Endothelial cell of umbilical vein (primary cell): ENCODE results near the gene SCAMP1. TPM values are rescaled to one million over a fixed set of nuclear protein-coding genes. Genes with fewer than 3 reads are reported as not detected.

Experiments
- BruUV-seq: library from RNA; stranded (reverse); fragments of 400-500 nt; replicated peaks from 2 replicates; lab custom pipeline; 2021; lab: Mats Ljungman, UMichigan
- CTCF ChIA-PET: fragments of 300-600, 350-600 bp; sonication (Branson Sonifier 250); formaldehyde crosslinking; loops from one replicate; lab custom pipeline; 2021; ENCODE audit warnings: antibody characterized with exemption, inconsistent platforms; lab: Charles Lee
- POLR2A ChIA-PET: fragments of 300-600, 350-600 bp; sonication (Branson Sonifier 250); formaldehyde crosslinking; loops from one replicate; lab custom pipeline; 2021; ENCODE audit warnings: antibody characterized with exemption, inconsistent platforms; lab: Charles Lee
- DNase-seq: peaks from one replicate; pipeline ENCODE4 v3.0.0-alpha.2; 2011; ENCODE audit warnings: low read depth, low spot score
- FAIRE-seq: peaks from 2 replicates; lab custom pipeline; 2011; peaks lifted over from hg19 to GRCh38; lab: Jason Lieb, UNC
- H2AFZ ChIP-seq: 2 replicates; pipeline ENCODE4 v1.6.0; 2012; ENCODE audit warnings: low read depth, low read length, control low read depth, inconsistent platforms
- H3K27ac ChIP-seq: 2 replicates; pipeline ENCODE4 v1.5.1; 2011; ENCODE audit warnings: low read depth, mild to moderate bottlenecking, control low read depth, low read length, moderate library complexity; ENCODE audit not compliant: insufficient read depth
- H3K27me3 ChIP-seq, 2 experiments: 2 replicates each; pipeline versions ENCODE4 v1.6.0 to v1.6.1; 2011; ENCODE audit warnings: low read length in 2 of 2, mixed read lengths in 1 of 2; ENCODE audit not compliant: control insufficient read depth in 2 of 2, insufficient read depth in 2 of 2
- H3K36me3 ChIP-seq, 2 experiments: 2 replicates in 1 of 2; 3 replicates in 1 of 2; pipeline ENCODE4 v1.5.1; 2011; ENCODE audit warnings: low read length in 2 of 2, mild to moderate bottlenecking in 1 of 2, moderate library complexity in 1 of 2; ENCODE audit not compliant: control insufficient read depth in 2 of 2, insufficient read depth in 2 of 2; ENCODE audit errors: extremely low read depth in 1 of 2
- H3K4me1 ChIP-seq: 3 replicates; pipeline ENCODE4 v1.5.1; 2011; ENCODE audit warnings: mild to moderate bottlenecking, low read length; ENCODE audit not compliant: control insufficient read depth, insufficient read depth; ENCODE audit errors: extremely low read depth
- H3K4me2 ChIP-seq: 2 replicates; pipeline ENCODE4 v1.6.1; 2011; ENCODE audit warnings: low read length, control low read depth, mixed read lengths; ENCODE audit not compliant: insufficient read depth
- H3K4me3 ChIP-seq, 3 experiments: fragments of 200-600 bp in 1 of 3; sonication (generic), shearing (Covaris generic) in 1 of 3; replicated peaks in 1 of 3; 2 replicates each; pipeline ENCODE4 v1.5.1; 2011 to 2016; ENCODE audit warnings: control low read depth in 3 of 3, low read length in 3 of 3, mild to moderate bottlenecking in 2 of 3, inconsistent platforms in 1 of 3, low read depth in 1 of 3, moderate library complexity in 1 of 3; ENCODE audit not compliant: insufficient read depth in 1 of 3
- H3K79me2 ChIP-seq: 2 replicates; pipeline ENCODE4 v1.6.0; 2012; ENCODE audit warnings: low read length, inconsistent platforms; ENCODE audit not compliant: control insufficient read depth, insufficient read depth
- H3K9ac ChIP-seq: replicated peaks from 2 replicates; pipeline ENCODE3; 2011; ENCODE audit warnings: low read length, control low read depth; ENCODE audit not compliant: insufficient read depth; ENCODE audit errors: extremely low read depth
- H3K9me1 ChIP-seq: replicated peaks from 3 replicates; pipeline ENCODE4 v1.6.0; 2011; ENCODE audit warnings: mild to moderate bottlenecking, low read length; ENCODE audit not compliant: control insufficient read depth, insufficient read depth; ENCODE audit errors: extremely low read depth
- H3K9me3 ChIP-seq: replicated peaks from 2 replicates; pipeline ENCODE4 v1.5.1; 2012; ENCODE audit warnings: low read length, inconsistent platforms; ENCODE audit not compliant: control insufficient read depth, insufficient read depth
- H4K20me1 ChIP-seq: replicated peaks from 2 replicates; pipeline ENCODE3; 2011; ENCODE audit warnings: mild to moderate bottlenecking, low read length; ENCODE audit not compliant: control insufficient read depth, insufficient read depth; ENCODE audit errors: extremely low read depth
- CTCF ChIP-seq, 2 donors: IDR thresholded peaks; 1 replicate in 1 of 2; 2 replicates in 1 of 2; pipeline ENCODE4 v1.5.1; 2011; ENCODE audit warnings: low read length in 2 of 2, mild to moderate bottlenecking in 2 of 2, moderate library complexity in 2 of 2, control low read depth in 1 of 2, inconsistent platforms in 1 of 2, low read depth in 1 of 2; ENCODE audit not compliant: insufficient read depth in 1 of 2; ENCODE audit errors: extremely low read depth in 1 of 2
- FOS ChIP-seq: IDR thresholded peaks from 2 replicates; pipeline ENCODE4 v1.6.1; 2011; ENCODE audit warnings: mild to moderate bottlenecking, low read length, moderate library complexity, borderline replicate concordance; ENCODE audit not compliant: insufficient read depth
- GATA2 ChIP-seq: IDR thresholded peaks from 2 replicates; pipeline ENCODE4 v1.7.0; 2011; ENCODE audit warnings: low read depth, mild to moderate bottlenecking, moderate library complexity, mixed read lengths, low read length; ENCODE audit not compliant: insufficient read length, insufficient read depth
- MAX ChIP-seq: IDR thresholded peaks from 2 replicates; pipeline ENCODE4 v1.6.1; 2011; ENCODE audit not compliant: insufficient read depth, insufficient read length
- POLR2AphosphoS5 ChIP-seq: IDR thresholded peaks from 2 replicates; pipeline ENCODE4 v1.6.1; 2012; ENCODE audit warnings: low read depth, mild to moderate bottlenecking, control low read depth, low read length, moderate library complexity; ENCODE audit not compliant: insufficient read depth
- dilution Hi-C: fragments of 300-500 bp; cut with MboI; formaldehyde crosslinking; loops from one replicate; pipeline ENCODE4 v1.15.0; 2019; ENCODE audit warnings: low sequenced_read_pairs; ENCODE audit not compliant: extremely low pct_ligation_motif_present
- intact Hi-C: fragments of 100-400 bp; cut with micrococcal nuclease; formaldehyde crosslinking; loops from one replicate; pipeline ENCODE4 v1.10.0; 2022
- polyA plus RNA-seq, 4 experiments: library from polyadenylated mRNA; depleted of rRNA in 3 of 4; stranded (reverse) in 3 of 4; unstranded in 1 of 4; fragments of >200 nt; gene quantifications; 2 replicates each; pipeline versions ENCODE4 v1.2.1 to v1.2.3, GENCODE V29; 2011 to 2012; ENCODE audit warnings: missing spikeins in 1 of 4
- total RNA-seq: library from RNA; stranded (reverse); gene quantifications from 2 replicates; pipeline ENCODE4 v1.2.3, GENCODE V29; 2021

SCAMP1 gene
- total and polyA plus RNA-seq, 2 donors (not counting 3 experiments of a cell fraction or from before 2014, with no cell fraction given), result 13.7 to 29.0 TPM

DNA sequence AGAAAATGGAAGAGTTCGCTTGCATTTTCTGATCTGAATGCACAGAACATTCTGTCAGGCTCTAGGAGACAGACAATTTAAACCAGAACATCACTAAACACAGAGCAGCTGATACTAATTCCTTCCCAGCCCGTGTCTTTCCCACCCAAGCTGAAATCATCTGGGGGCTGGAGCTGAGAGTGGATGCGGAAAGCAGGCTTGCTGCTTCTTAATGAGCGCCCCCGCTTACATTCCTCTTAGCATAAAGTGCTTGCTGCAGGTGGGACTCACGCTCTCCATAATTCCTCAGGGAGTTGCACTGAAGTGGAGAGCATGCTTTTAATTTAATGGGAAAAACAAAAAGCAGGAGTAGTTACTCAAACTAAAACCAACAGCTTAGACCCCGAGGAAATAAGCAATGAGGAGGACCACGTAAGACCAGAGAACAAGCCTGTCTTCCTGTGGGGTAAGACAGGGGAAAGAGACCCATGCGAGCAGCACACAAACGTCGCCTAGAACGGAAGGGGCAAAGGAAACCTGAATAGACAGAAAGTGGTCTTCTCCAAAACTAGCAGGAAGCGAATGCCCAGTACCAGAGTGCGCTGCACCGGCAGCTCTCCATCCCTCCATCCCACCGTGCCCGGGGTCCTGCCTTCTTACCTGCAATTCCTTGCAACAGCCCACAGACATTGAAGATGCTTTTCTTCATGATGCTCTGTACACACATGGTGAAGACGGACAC, 148.9 kb downstream of the SCAMP1 start:
- no peaks in the 10 kb centered on the region for H4K20me1 ChIP-seq
- H3K79me2 ChIP-seq, result no peaks in the 10 kb centered on the region
- no peaks in the 10 kb centered on the region for H3K9me3 ChIP-seq
- no peak for TF ChIP-seq CTCF (IDR thresholded peaks at IDR 0.05; ENCODE audit: extremely low read depth in 1 of 2, insufficient read depth in 1 of 2, low read depth in 1 of 2, low read length in 2 of 2)
- no peaks in the 10 kb centered on the region for H3K9me1 ChIP-seq
- no peak overlapping the region for H3K27ac ChIP-seq
- peaks cover 0 to 4% of the 10 kb centered on the region in 2 experiments for H3K36me3 ChIP-seq
- dilution Hi-C loops, result no loop called here
- H3K4me2 ChIP-seq, result no peak overlapping the region
- H3K27me3 ChIP-seq, result no peaks in the 10 kb centered on the region
- no peak overlapping the region for H3K9ac ChIP-seq
- BruUV-seq, result no TSS peak
- FAIRE-seq (no peak), DNase-seq (no peak)
- intact Hi-C loops, result no loop called here
- CTCF ChIA-PET, result interaction anchor here (1.4 to 6.4 kb wide), 5 partner anchors 13 to 36 kb away, joined by 4 to 26 read pairs (median 9); no protein-coding TSS in a partner anchor
- no peak overlapping the region for H2AFZ ChIP-seq
- no peak overlapping the region for H3K4me3 ChIP-seq
- peaks cover 21% of the 10 kb centered on the region for H3K4me1 ChIP-seq
- POLR2A ChIA-PET, result no interaction called here

- dilution Hi-C loops, result no loop called here
- DNase-seq (peak; percentile 60), FAIRE-seq (peak; percentile 78)
- H3K9me1 ChIP-seq, result no peaks in the 10 kb centered on the region
- POLR2A ChIA-PET, result no interaction called here
- TF ChIP-seq GATA2 (no peak), CTCF (IDR thresholded peaks at IDR 0.05; ENCODE audit: extremely low read depth in 1 of 2, insufficient read depth in 1 of 2, low read depth in 1 of 2, low read length in 2 of 2) (peak in 1 of 2 donors; percentile 13), FOS (no peak), MAX (no peak), POLR2AphosphoS5 (no peak)
- H3K9me3 ChIP-seq, result no peaks in the 10 kb centered on the region
- H3K4me1 ChIP-seq, result peaks cover 14% of the 10 kb centered on the region
- H3K4me2 ChIP-seq, result peak overlapping the region; percentile 45
- H4K20me1 ChIP-seq, result no peaks in the 10 kb centered on the region
- H2AFZ ChIP-seq, result peak overlapping the region; percentile 14
- H3K9ac ChIP-seq, result peak overlapping the region; percentile 29
- CTCF ChIA-PET, result interaction anchor here (1.0 to 6.4 kb wide), 7 partner anchors 10 to 124 kb away, joined by 3 to 26 read pairs (median 7); no protein-coding TSS in a partner anchor
- intact Hi-C loops, result no loop called here
- H3K27ac ChIP-seq, result no peak overlapping the region
- peaks cover 0 to 4% of the 10 kb centered on the region in 2 experiments for H3K36me3 ChIP-seq
- H3K4me3 ChIP-seq, result peak overlapping the region in 2 of 3 experiments; percentile 2 to 7
- H3K79me2 ChIP-seq, result no peaks in the 10 kb centered on the region
- BruUV-seq, result TSS peak; percentile 8
- H3K27me3 ChIP-seq, result no peaks in the 10 kb centered on the region
Observed at GRCh38 chr5:78509884-78510769, 149.7 kb downstream of the SCAMP1 start.
